Calu3 (cell line): Measurements from ENCODE around the gene MYO5A. TPM values are rescaled to one million over a fixed set of nuclear protein-coding genes. Genes with fewer than 3 reads are reported as not detected.

ENCODE experiments used
- BruUV-seq: library from RNA; stranded (reverse); fragments of 400-500 nt; replicated peaks from 2 replicates; lab custom pipeline; 2021; lab: Mats Ljungman, UMichigan
- CTCF ChIA-PET: fragments of 300-600 bp; sonication (Branson Sonifier 250); formaldehyde crosslinking; loops from one replicate; lab custom pipeline; 2022; ENCODE audit warnings: antibody characterized with exemption; lab: Charles Lee
- DNase-seq: peaks from one replicate; pipeline ENCODE4 v3.0.0; 2022
- H3K27ac Mint-ChIP-seq: one replicate; pipeline ENCODE4 v1.8.0; 2022; ENCODE audit warnings: mixed read lengths; ENCODE audit not compliant: unreplicated experiment
- H3K27me3 Mint-ChIP-seq: one replicate; pipeline ENCODE4 v1.8.0; 2022; ENCODE audit warnings: mixed read lengths; ENCODE audit not compliant: unreplicated experiment
- H3K36me3 Mint-ChIP-seq: one replicate; pipeline ENCODE4 v1.8.0; 2022; ENCODE audit warnings: mild to moderate bottlenecking, moderate library complexity, mixed read lengths; ENCODE audit not compliant: insufficient read depth, unreplicated experiment
- H3K4me1 Mint-ChIP-seq: one replicate; pipeline ENCODE4 v1.8.0; 2022; ENCODE audit warnings: mild to moderate bottlenecking, low read depth, mixed read lengths; ENCODE audit not compliant: unreplicated experiment
- H3K4me3 Mint-ChIP-seq: one replicate; pipeline ENCODE4 v1.8.0; 2022; ENCODE audit warnings: mild to moderate bottlenecking, low read depth, moderate library complexity, mixed read lengths; ENCODE audit not compliant: unreplicated experiment
- H3K9me3 Mint-ChIP-seq: one replicate; pipeline ENCODE4 v1.8.0; 2022; ENCODE audit warnings: low read depth, mixed read lengths; ENCODE audit not compliant: unreplicated experiment
- intact Hi-C: fragments of 100-400 bp; cut with micrococcal nuclease; formaldehyde crosslinking; loops from one replicate; pipeline ENCODE4 v1.10.0; 2022; ENCODE audit not compliant: unreplicated experiment
- total RNA-seq: library from RNA; stranded (reverse); gene quantifications from 2 replicates; pipeline ENCODE4 v1.2.3, GENCODE V29; 2022
- TF ChIP-seq, protein P1 (sequence below): fragments of 200-600 bp; IDR thresholded peaks from one replicate; pipeline ENCODE4 v1.8.0; 2022; ENCODE audit warnings: antibody characterized with exemption; ENCODE audit not compliant: unreplicated experiment

MYO5A gene
- total RNA-seq, 1 experiment from 2014 or later = 6.1 TPM

GRCh38 chr15:52307847-52308246 is 220.8 kb downstream of the MYO5A start:
- H3K4me3 Mint-ChIP-seq = no peak overlapping the region
- no peaks in the 10 kb centered on the region for H3K4me1 Mint-ChIP-seq
- TF ChIP-seq, protein P1, sequence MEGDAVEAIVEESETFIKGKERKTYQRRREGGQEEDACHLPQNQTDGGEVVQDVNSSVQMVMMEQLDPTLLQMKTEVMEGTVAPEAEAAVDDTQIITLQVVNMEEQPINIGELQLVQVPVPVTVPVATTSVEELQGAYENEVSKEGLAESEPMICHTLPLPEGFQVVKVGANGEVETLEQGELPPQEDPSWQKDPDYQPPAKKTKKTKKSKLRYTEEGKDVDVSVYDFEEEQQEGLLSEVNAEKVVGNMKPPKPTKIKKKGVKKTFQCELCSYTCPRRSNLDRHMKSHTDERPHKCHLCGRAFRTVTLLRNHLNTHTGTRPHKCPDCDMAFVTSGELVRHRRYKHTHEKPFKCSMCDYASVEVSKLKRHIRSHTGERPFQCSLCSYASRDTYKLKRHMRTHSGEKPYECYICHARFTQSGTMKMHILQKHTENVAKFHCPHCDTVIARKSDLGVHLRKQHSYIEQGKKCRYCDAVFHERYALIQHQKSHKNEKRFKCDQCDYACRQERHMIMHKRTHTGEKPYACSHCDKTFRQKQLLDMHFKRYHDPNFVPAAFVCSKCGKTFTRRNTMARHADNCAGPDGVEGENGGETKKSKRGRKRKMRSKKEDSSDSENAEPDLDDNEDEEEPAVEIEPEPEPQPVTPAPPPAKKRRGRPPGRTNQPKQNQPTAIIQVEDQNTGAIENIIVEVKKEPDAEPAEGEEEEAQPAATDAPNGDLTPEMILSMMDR = no peak
- no peaks in the 10 kb centered on the region for H3K9me3 Mint-ChIP-seq
- BruUV-seq = no TSS peak
- H3K36me3 Mint-ChIP-seq = no peaks in the 10 kb centered on the region
- no peak overlapping the region for H3K27ac Mint-ChIP-seq
- H3K27me3 Mint-ChIP-seq = no peaks in the 10 kb centered on the region
- CTCF ChIA-PET = interaction anchor here (0.6 kb wide), 1 partner anchor 9 kb away, joined by 10 read pairs; no protein-coding TSS in a partner anchor
- no peak for DNase-seq
- intact Hi-C loops = no loop called here

- Mint-ChIP-seq H3K36me3 (no peaks in the 10 kb centered on the region), H3K9me3 (no peaks in the 10 kb centered on the region), H3K27me3 (no peaks in the 10 kb centered on the region), H3K27ac (no peak overlapping the region), H3K4me1 (no peaks in the 10 kb centered on the region), H3K4me3 (no peak overlapping the region)
- DNase-seq = no peak
- TF ChIP-seq, protein P1 = no peak
- BruUV-seq = no TSS peak
- CTCF ChIA-PET = interaction anchor here (0.5 kb wide), 1 partner anchor 12 kb away, joined by 6 read pairs; no protein-coding TSS in a partner anchor
- intact Hi-C loops = no loop called here
Measured at GRCh38 chr15:52306270-52306669, 222.4 kb downstream of the MYO5A start.

DNA sequence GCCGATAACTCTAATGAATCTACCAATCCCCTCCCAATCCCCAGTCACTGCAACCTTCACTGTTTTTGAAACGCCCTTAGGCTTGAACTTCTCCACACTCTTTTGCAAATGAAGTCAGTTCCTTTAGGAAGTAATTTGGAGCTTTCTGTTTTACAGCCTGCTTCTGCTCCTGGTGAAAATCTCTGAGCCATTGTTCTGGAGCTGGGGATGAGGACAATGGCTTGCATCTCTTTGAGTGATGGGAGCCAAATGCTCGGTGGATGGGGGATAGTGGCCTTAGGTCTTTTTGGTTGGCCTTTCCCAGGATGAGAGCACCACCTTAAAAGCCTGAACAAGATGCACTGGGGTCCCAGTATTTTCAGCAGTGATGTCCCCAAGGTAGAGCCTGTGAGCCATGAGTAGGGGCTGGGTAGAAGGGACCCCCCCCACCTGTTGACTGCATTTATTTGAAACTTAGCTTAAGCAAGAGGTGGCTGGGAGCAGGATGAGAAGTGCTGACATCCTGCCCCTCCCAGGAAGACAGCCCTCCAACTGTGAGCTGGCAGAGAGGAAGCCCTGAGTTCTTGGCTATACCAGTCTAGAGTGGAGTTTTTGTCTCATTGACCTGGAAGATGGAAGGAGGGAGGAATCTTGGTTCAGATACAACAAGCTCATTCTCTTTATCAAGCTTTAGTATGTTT is 225.4 kb downstream of the MYO5A start:
- H3K36me3 Mint-ChIP-seq = no peaks in the 10 kb centered on the region
- H3K9me3 Mint-ChIP-seq = no peaks in the 10 kb centered on the region
- BruUV-seq = no TSS peak
- no peaks in the 10 kb centered on the region for H3K4me1 Mint-ChIP-seq
- intact Hi-C loops = no loop called here
- CTCF ChIA-PET = no interaction called here
- DNase-seq = no peak
- no peaks in the 10 kb centered on the region for H3K27me3 Mint-ChIP-seq
- TF ChIP-seq, protein P1 = no peak
- H3K27ac Mint-ChIP-seq = no peak overlapping the region
- no peak overlapping the region for H3K4me3 Mint-ChIP-seq

DNA sequence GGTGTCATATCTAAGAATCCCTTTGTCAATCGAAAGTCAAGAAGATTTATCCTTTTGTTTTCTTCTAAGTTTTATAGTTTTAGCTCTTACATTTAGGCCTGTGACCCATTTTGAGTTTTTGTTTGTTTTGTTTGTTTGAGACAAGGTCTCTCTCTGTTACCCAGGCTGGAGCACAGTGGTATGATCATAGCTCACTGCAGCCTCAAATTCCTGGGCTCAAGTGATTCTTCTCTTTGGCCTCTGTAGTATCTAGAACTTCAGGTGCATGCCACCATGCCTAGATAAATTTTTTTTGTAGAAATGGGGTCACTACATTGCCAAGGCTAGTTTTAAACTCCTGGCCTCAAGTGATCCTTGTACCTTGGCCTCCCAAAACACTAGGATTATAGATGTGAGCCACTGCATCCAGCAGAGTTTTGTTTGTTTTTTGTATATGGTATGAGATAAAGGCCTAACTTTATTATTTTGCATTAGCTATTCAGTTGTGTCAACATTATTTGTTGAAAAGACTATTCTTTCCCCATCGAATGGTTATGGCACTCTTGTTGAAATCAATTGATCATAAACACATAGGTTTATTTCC is 227.3 kb downstream of the MYO5A start:
- H3K4me1 Mint-ChIP-seq = no peaks in the 10 kb centered on the region
- no peak overlapping the region for H3K27ac Mint-ChIP-seq
- intact Hi-C loops = no loop called here
- CTCF ChIA-PET = no interaction called here
- H3K27me3 Mint-ChIP-seq = no peaks in the 10 kb centered on the region
- BruUV-seq = no TSS peak
- H3K9me3 Mint-ChIP-seq = no peaks in the 10 kb centered on the region
- H3K36me3 Mint-ChIP-seq = no peaks in the 10 kb centered on the region
- no peak for DNase-seq
- no peak overlapping the region for H3K4me3 Mint-ChIP-seq
- TF ChIP-seq, protein P1 = no peak
